ENCODE measurements around the gene GCG.

GCG gene

GRCh38 chr2:162153608-162154224 lies 1.7 kb upstream of the GCG start:
- in situ Hi-C loops (cut with MboI; ENCODE audit: low sequenced_read_pairs) = loop anchor here (10.0 kb wide), 1 partner anchor 141 kb away; no protein-coding TSS in a partner anchor

- in situ Hi-C loops (cut with MboI; ENCODE audit: low sequenced_read_pairs) = loop anchor here (10.0 kb wide), 1 partner anchor 145 kb away; no protein-coding TSS in a partner anchor
Measured at GRCh38 chr2:162149940-162150339, 2.1 kb downstream of the GCG start.

GRCh38 chr2:162149466-162149865 lies 2.6 kb downstream of the GCG start:
- in situ Hi-C loops (cut with MboI; ENCODE audit: low sequenced_read_pairs) = no loop called here

GRCh38 chr2:162148956-162149355 lies 3.1 kb downstream of the GCG start:
- in situ Hi-C loops (cut with MboI; ENCODE audit: low sequenced_read_pairs) = no loop called here

GRCh38 chr2:162143969-162144368 lies 8.1 kb downstream of the GCG start:
- in situ Hi-C loops (cut with MboI; ENCODE audit: low sequenced_read_pairs) = no loop called here

GRCh38 chr2:162138310-162138709 lies 13.7 kb downstream of the GCG start:
- in situ Hi-C loops (cut with MboI; ENCODE audit: low sequenced_read_pairs) = no loop called here

- in situ Hi-C loops (cut with MboI; ENCODE audit: low sequenced_read_pairs) = no loop called here
Measured at GRCh38 chr2:162127422-162127821, 24.6 kb downstream of the GCG start.

GRCh38 chr2:162126527-162126926 lies 25.5 kb downstream of the GCG start:
- in situ Hi-C loops (cut with MboI; ENCODE audit: low sequenced_read_pairs) = no loop called here

GRCh38 chr2:162126111-162126519 lies 25.9 kb downstream of the GCG start:
- in situ Hi-C loops (cut with MboI; ENCODE audit: low sequenced_read_pairs) = no loop called here

- in situ Hi-C loops (cut with MboI; ENCODE audit: low sequenced_read_pairs) = no loop called here
Measured at GRCh38 chr2:162125138-162125537, 26.9 kb downstream of the GCG start.

GRCh38 chr2:162123806-162124758 lies 28.0 kb downstream of the GCG start:
- in situ Hi-C loops (cut with MboI; ENCODE audit: low sequenced_read_pairs) = no loop called here

GRCh38 chr2:162118166-162119031 lies 33.6 kb downstream of the GCG start:
- in situ Hi-C loops (cut with MboI; ENCODE audit: low sequenced_read_pairs) = no loop called here

- in situ Hi-C loops (cut with MboI; ENCODE audit: low sequenced_read_pairs) = no loop called here
Measured at GRCh38 chr2:162116352-162116751, 35.7 kb downstream of the GCG start.

GRCh38 chr2:162115076-162115475 lies 37.0 kb downstream of the GCG start:
- in situ Hi-C loops (cut with MboI; ENCODE audit: low sequenced_read_pairs) = no loop called here

GRCh38 chr2:162114271-162114670 lies 37.8 kb downstream of the GCG start:
- in situ Hi-C loops (cut with MboI; ENCODE audit: low sequenced_read_pairs) = no loop called here

- in situ Hi-C loops (cut with MboI; ENCODE audit: low sequenced_read_pairs) = no loop called here
Measured at GRCh38 chr2:162113776-162114168, 38.3 kb downstream of the GCG start.

- in situ Hi-C loops (cut with MboI; ENCODE audit: low sequenced_read_pairs) = no loop called here
Measured at GRCh38 chr2:162113088-162113775, 38.8 kb downstream of the GCG start.

- in situ Hi-C loops (cut with MboI; ENCODE audit: low sequenced_read_pairs) = no loop called here
Measured at GRCh38 chr2:162111958-162112850, 39.8 kb downstream of the GCG start.

- in situ Hi-C loops (cut with MboI; ENCODE audit: low sequenced_read_pairs) = no loop called here
Measured at GRCh38 chr2:162107361-162107901, 44.6 kb downstream of the GCG start.

Data from HL-60/S4 treated with phorbol 12-myristate 13-acetate at 8.2 ng/mL for 4 days and 3 days (cell line).